Measurements from ENCODE around the gene ERAL1. TPM values are rescaled to one million over a fixed set of nuclear protein-coding genes. Genes with fewer than 3 reads are reported as not detected.

ERAL1 gene
- total and polyA plus RNA-seq, 2 of the 13 experiments (the other 11 are each of a cell fraction or from before 2014, with no cell fraction given): 46.9 to 72.2 TPM

GRCh38 chr17:28879886-28880571, 25.2 kb downstream of the ERAL1 start (continued):
- TF ChIP-seq HES4 (CRISPR knock-in tag; IDR thresholded peaks at IDR 0.05; ENCODE audit: borderline replicate concordance) (no peak), ZSCAN20 (CRISPR knock-in tag; IDR thresholded peaks at IDR 0.05; ENCODE audit: borderline replicate concordance) (no peak), PHB2 (IDR thresholded peaks at IDR 0.05; ENCODE audit: partially characterized antibody) (no peak), ZNF12 (CRISPR knock-in tag; IDR thresholded peaks at IDR 0.05) (no peak), KLF13 (CRISPR knock-in tag; IDR thresholded peaks at IDR 0.05) (no peak), ZNF513 (CRISPR knock-in tag; conservative IDR thresholded peaks at IDR 0.05) (no peak), HIVEP1 (CRISPR knock-in tag; IDR thresholded peaks at IDR 0.05) (no peak), ZBTB25 (CRISPR knock-in tag; IDR thresholded peaks at IDR 0.05) (no peak), TAF15 (IDR thresholded peaks at IDR 0.05; ENCODE audit: low read depth, low read length, poor library complexity, severe bottlenecking) (no peak), ZNF354B (CRISPR knock-in tag; IDR thresholded peaks at IDR 0.05) (no peak)

GRCh38 chr17:28880572-28880945, 25.7 kb downstream of the ERAL1 start:
- no peak overlapping the region for H2AFZ ChIP-seq (ENCODE audit: low read length)
- H3K4me2 ChIP-seq (ENCODE audit: low read depth, low read length): no peak overlapping the region
- H3K36me3 ChIP-seq (replicated peaks in 1 of 2; ENCODE audit: control insufficient read depth in 1 of 2, insufficient read depth in 2 of 2, low read length in 2 of 2): peaks cover 26 to 59% of the 10 kb centered on the region in 2 experiments
- 90% methylated on average over 6 of the region's 10 CpGs for WGBS (ENCODE audit: low lambda C conversion rate)
- FAIRE-seq (no peak), ATAC-seq (no peak), DNase-seq (ENCODE audit: low spot score) (no peak)
- no peaks in the 10 kb centered on the region for H3K79me2 ChIP-seq (ENCODE audit: insufficient read depth, low read length)
- no peak overlapping the region for H3K4me3 ChIP-seq (replicated peaks in 1 of 3; ENCODE audit: insufficient read depth in 1 of 3, low read depth in 2 of 3, low read length in 3 of 3)
- H3K4me1 ChIP-seq (ENCODE audit: insufficient read depth, low read length): no peaks in the 10 kb centered on the region
- in situ Hi-C loops (cut with HindIII; ENCODE audit: extremely low pct_ligation_motif_present, low pct_unique_long_range_greater_than_20kb) (loop anchor here (10.0 to 25.0 kb wide), 2 partner anchors 116 to 243 kb away; partner anchors contain the start of gene BLTP2), intact Hi-C loops (cut with micrococcal nuclease; ENCODE audit: unreplicated experiment) (no loop called here)
- H3K9ac ChIP-seq (ENCODE audit: insufficient read depth, low read depth, low read length): no peak overlapping the region
- H3K9me3 ChIP-seq (ENCODE audit: low read length): no peaks in the 10 kb centered on the region
- ChIA-PET POLR2A (no interaction called here), CTCF (ENCODE audit: low intra/inter-chr PET ratio, low total read pairs) (no interaction called here)
- H4K20me1 ChIP-seq (ENCODE audit: insufficient read depth, low read length): no peaks in the 10 kb centered on the region
- BruUV-seq (replicated peaks): no TSS peak
- no peak overlapping the region for H3K27ac ChIP-seq (ENCODE audit: extremely low read length, insufficient read depth, low read length)
- H3K27me3 ChIP-seq (ENCODE audit: control insufficient read depth in 1 of 2, insufficient read depth in 2 of 2, low read length in 2 of 2): no peaks in the 10 kb centered on the region
- TF ChIP-seq HOXA7 (CRISPR knock-in tag; IDR thresholded peaks at IDR 0.05) (no peak), TOE1 (CRISPR knock-in tag; IDR thresholded peaks at IDR 0.05) (no peak), RBM22 (optimal IDR thresholded peaks at IDR 0.05; ENCODE audit: low read length) (no peak), ZFP62 (CRISPR knock-in tag; IDR thresholded peaks at IDR 0.05) (no peak), SALL1 (CRISPR knock-in tag; IDR thresholded peaks at IDR 0.05) (no peak), ARID2 (CRISPR knock-in tag; IDR thresholded peaks at IDR 0.05; ENCODE audit: borderline replicate concordance) (no peak), ZNF580 (CRISPR knock-in tag; IDR thresholded peaks at IDR 0.05; ENCODE audit: borderline replicate concordance, low read depth) (no peak)

All from HepG2 (cell line).